SKM-1 (cell line): ENCODE results near the gene DCAF8L2.
"Not testable (repeated sequence)": the region's sequence is repeated elsewhere in the genome, so short reads cannot be mapped to it uniquely, and the experiment has no call there.

Experiments
- DNase-seq: peaks from one replicate; lab custom pipeline; 2025; ENCODE audit not compliant: unreplicated experiment; lab: John Stamatoyannopoulos, UW

DCAF8L2 gene

GRCh38 chrX:27590044-27590443 is at the start of gene DCAF8L2:
Gene DCAF8L2, plus strand, starts transcription at chrX:27590344. Its CDS starts 156,552 bp downstream, at chrX:27746896.
- no peak for DNase-seq

- not testable (repeated sequence) for DNase-seq
Observed at GRCh38 chrX:27541161-27541560, 49.0 kb upstream of the DCAF8L2 start.

- no peak for DNase-seq
Observed at GRCh38 chrX:27548624-27549023, 41.5 kb upstream of the DCAF8L2 start.

GRCh38 chrX:27549688-27550087 is 40.5 kb upstream of the DCAF8L2 start:
- no peak for DNase-seq

GRCh38 chrX:27555514-27555913 is 34.6 kb upstream of the DCAF8L2 start:
- no peak for DNase-seq

GRCh38 chrX:27565992-27566391 is 24.2 kb upstream of the DCAF8L2 start:
- no peak for DNase-seq

DNA sequence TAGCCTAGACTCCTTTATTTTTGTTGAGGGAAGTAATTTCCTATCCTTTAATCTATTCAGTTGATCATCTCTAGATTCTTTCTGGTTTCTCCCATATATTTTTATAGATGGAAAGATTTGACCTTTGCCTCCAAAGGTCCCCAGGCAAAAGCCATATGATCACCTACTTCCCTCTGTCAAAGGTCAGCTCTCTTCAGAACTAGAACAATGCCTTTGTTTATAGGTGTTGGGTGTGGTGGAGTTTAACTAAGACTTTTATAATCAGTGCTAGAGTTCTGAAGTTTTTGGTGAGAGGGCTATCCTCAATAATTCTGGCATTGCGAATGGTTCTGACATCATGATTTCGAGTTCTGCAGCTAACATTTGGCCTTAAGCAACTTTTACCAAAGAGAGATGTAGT is 19.0 kb upstream of the DCAF8L2 start:
- no peak for DNase-seq

GRCh38 chrX:27575565-27575964 is 14.6 kb upstream of the DCAF8L2 start:
- no peak for DNase-seq

DNA sequence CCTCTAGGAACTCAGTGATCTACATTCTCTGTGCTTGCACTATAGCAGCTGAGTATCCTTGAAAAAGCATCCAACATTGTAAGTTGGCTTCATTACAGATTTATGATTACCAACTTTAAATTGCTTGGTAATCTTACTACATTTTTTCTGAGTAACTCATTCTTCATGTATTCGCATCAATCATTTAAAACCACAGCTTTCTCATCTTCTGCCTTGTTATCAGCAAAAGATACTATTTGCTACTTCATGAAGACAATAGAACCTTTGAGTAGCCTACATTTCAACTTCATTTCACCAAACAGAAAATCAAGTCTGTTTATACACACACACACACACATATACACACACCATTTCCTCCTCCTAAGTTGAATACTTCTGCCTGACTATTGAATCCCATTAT is 6.2 kb upstream of the DCAF8L2 start:
- DNase-seq = no peak

GRCh38 chrX:27591938-27592337 is 1.8 kb downstream of the DCAF8L2 start:
- no peak for DNase-seq

- no peak for DNase-seq
Observed at GRCh38 chrX:27597508-27597907, 7.4 kb downstream of the DCAF8L2 start.

- DNase-seq = no peak
Observed at GRCh38 chrX:27598312-27598711, 8.2 kb downstream of the DCAF8L2 start.

DNA sequence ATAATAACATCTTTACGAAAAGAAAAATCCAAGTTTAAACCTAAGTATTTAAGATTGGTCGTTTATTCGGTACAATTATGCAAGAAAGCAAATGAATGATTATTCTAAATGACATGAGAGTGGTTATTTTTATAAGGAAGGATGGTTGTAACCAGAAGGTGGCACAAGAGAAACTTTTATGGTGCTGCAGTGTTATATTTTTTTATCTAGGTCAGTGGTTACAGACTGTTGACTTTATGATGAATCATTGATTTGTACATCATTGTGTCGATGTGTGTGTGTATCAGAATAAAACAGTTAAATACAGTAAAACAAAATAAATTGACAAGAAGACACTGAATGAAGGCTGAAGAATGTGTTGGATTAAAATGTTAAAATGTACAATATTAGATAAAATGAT is 9.8 kb downstream of the DCAF8L2 start:
- no peak for DNase-seq

GRCh38 chrX:27600686-27601085 is 10.5 kb downstream of the DCAF8L2 start:
- no peak for DNase-seq

GRCh38 chrX:27608671-27609070 is 18.5 kb downstream of the DCAF8L2 start:
- DNase-seq = no peak

DNA sequence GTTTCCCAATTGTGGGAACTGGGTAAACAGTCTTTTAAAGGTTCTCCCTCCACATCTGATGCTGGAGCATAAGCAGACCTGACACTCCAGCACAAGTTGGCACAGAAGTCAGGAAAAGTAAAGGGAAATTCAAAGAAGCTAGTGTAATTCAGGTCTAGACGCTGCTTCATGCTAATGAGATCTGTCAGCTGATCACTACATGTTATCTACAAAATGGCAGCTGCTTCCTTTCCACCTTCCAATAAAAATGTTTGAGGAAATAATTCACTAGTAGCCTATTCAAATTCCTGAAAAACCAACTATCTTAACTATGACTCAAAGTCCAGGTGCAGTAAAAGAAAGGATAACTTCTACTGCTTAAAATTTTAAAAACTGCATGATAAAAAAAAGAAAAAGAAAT is 29.3 kb downstream of the DCAF8L2 start:
- no peak for DNase-seq

GRCh38 chrX:27619975-27620374 is 29.8 kb downstream of the DCAF8L2 start:
- DNase-seq = no peak

DNA sequence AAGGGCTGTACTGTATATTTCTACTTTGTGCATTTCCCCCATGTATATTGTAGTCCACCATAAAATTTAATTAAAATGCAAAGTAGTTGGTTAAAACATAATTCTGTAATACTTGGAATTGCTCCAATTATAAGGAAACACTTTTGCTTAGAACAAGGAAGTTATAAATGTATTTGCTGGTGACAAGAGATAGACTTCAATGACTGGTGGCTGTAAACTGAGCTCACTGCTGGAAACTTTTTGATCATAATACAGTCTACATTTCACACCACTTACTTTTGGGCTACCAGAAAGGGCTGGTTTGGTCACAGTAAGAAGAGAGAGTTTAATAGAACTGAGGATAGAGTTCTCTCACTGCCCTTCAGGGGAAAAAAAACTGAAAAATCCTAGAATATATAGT is 32.7 kb downstream of the DCAF8L2 start:
- no peak for DNase-seq

DNA sequence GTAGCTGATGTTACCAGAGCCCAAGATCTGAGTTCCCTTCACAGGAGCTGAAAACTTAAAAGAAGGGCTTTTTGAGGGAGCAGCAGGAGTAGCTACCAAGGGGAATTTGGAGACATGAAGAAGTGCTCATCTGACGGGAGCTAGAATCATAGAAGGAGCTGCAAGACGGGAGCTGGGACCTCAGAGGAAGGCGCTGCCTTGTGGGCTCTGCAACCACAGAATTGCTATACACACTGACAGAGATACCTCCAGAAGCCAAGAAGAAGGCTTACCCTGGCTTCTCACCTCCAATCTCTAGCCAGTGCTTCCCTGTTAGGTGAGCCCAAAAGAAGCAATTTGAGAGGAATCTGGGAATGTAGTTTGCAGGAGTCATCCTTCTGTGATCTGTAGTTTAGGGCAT is 35.9 kb downstream of the DCAF8L2 start:
- no peak for DNase-seq

DNA sequence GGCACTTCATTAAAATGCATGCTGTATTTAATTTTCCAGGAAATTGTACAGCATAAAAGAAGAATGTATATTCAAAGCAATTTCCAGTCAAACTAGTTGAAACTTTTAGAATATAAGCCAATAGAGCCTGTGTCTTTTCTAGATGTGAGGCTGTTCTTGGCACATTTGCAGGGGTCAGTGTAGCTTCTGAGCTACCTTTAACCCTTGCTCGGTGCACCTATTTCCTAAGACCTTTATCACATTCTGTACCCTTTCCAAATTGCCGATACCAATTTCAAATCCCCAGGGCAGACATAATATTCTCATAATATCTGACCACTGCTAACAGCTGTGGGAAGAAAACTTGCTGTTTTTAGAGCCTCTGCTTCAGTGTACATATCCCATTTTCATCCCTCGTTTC is 43.2 kb downstream of the DCAF8L2 start:
- no peak for DNase-seq

DNA sequence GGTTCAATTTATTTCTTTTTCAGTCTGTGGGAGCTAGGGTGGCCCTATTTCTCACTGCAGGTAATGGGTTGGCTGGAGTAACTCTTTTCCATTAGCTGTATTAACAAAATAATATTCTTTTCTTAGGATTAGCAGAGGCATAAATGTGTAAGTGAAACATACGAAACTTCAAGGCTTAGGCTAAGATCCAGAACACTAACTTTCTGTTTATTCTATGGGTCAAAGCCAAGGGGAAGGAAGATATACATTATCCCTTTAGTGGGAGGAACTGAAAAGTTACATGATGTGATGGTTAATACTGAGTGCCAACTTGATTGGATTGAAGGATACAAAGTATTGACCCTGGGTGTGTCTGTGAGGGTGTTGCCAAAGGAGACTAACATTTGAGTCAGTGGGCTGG is 66.4 kb downstream of the DCAF8L2 start:
- no peak for DNase-seq

DNA sequence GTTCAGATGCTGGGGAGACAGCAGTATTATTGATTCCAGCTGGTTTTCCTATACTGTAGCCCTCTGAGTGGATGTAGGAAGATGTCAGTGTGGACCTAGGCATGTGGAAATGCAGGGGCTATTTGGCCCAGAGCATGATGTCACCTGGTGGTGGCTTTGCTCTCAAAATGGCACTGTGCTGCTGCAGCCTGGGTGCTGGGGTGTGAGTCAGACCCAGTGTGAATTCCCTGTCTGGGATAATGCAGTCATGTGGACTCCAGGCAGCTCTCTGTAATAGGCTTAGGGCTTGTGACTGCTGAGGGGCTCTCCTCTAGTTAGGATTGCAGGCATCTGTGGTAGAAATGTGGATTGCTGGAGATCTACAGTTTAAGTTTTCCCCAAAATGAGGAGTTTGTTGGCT is 70.7 kb downstream of the DCAF8L2 start:
- no peak for DNase-seq

DNA sequence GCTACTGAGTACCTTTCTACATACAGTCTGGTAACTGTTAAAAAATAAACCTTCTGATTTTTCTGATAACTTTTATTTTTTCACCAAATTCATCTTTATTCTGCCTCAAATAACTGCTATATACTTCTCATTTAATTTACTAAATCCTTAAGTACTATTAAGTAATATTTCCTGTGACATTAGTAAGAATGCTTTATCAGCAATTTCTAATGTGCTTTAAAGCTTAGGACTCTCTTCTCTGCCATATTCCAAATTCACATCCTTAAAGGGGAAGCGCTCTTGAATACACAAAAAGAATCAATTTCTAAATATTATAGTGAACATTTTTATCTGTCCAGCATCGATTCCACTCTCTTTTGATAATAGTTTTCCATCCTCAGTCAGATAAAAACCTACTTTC is 81.1 kb downstream of the DCAF8L2 start:
- no peak for DNase-seq

DNA sequence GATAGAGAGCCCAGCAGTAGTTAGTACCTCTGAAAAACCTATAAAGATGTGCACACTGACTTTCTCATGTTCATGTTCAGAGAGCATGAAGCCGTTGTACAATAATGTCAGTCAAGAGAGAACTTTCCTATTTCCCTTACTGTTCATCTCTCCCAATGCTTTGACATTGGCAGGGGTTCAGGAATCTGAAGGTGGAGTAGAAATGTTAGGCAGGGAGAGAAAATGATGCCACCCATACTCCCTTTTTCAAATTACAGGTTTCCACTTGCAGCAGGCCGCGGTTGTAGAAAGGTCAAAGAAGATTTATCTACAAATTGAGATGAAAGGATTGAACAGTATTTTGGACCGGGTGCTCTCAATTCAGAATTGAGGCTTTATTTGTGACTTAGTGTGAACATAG is 84.3 kb downstream of the DCAF8L2 start:
- DNase-seq = no peak
